Mammary epithelial cell (primary cell): Measurements from ENCODE around the gene BAIAP3.

Source experiments
- EZH2 ChIP-seq: IDR thresholded peaks from 2 replicates; pipeline ENCODE4 v1.6.1; 2012; ENCODE audit warnings: low read length, inconsistent platforms, borderline replicate concordance
- TF ChIP-seq, protein P1 (sequence below), 2 donors: IDR thresholded peaks in 1 of 2; conservative IDR thresholded peaks in 1 of 2; 2 replicates each; pipeline ENCODE4 v1.5.1; 2011 to 2012; ENCODE audit warnings: inconsistent platforms in 2 of 2, low read length in 2 of 2, mild to moderate bottlenecking in 2 of 2, control low read depth in 1 of 2, low read depth in 1 of 2; ENCODE audit not compliant: insufficient read depth in 1 of 2; ENCODE audit errors: extremely low read depth in 1 of 2

DNA sequence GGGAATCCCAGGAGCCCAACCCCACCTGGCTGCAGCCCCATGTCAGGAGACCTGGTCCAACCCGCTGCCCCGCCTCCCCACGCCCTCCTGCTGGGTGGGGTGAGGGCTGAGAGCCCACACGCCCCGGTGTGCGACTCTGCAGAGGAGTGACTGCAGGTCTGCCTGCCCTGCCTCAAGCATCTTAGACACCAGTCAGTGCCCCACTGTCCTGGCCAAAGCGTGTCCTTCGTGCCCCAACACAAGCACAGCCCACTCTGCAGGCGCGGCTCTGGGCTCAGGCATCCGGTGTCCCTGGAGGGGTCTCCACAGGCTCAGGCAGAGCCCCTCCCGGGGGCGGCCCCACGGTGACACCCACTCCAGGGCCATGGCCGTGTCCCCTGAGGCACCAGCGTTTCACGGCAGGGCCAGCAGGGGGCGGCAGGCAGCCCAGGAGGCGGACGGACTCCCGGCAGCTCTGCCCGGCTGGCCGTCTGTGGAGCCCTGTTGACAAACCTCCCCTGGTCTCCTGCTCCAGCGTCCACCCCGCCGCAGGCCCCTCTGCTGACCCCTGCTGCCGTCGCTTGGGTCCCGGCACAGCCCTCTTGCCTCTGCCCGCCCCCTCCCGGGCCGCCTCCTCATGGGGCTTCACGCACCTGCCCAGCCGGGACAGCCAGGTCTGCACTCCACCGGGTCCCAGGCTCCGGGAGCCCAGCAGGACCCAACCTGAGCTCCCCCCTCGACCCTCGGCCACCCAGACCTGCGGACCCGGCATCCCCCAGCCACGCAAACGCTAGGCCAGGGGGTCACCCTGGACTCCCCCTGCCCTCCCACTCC is 32.6 kb upstream of the BAIAP3 start:
- TF ChIP-seq, protein P1, sequence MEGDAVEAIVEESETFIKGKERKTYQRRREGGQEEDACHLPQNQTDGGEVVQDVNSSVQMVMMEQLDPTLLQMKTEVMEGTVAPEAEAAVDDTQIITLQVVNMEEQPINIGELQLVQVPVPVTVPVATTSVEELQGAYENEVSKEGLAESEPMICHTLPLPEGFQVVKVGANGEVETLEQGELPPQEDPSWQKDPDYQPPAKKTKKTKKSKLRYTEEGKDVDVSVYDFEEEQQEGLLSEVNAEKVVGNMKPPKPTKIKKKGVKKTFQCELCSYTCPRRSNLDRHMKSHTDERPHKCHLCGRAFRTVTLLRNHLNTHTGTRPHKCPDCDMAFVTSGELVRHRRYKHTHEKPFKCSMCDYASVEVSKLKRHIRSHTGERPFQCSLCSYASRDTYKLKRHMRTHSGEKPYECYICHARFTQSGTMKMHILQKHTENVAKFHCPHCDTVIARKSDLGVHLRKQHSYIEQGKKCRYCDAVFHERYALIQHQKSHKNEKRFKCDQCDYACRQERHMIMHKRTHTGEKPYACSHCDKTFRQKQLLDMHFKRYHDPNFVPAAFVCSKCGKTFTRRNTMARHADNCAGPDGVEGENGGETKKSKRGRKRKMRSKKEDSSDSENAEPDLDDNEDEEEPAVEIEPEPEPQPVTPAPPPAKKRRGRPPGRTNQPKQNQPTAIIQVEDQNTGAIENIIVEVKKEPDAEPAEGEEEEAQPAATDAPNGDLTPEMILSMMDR (conservative IDR thresholded peaks at IDR 0.05 in 1 of 2, IDR thresholded peaks at IDR 0.05 in 1 of 2; ENCODE audit: extremely low read depth in 1 of 2, insufficient read depth in 1 of 2, low read depth in 1 of 2, low read length in 2 of 2), result peak; percentile 73 to 90
- no peak for TF ChIP-seq EZH2
